Measurements from ENCODE around the gene IGSF9B. TPM values are rescaled to one million over a fixed set of nuclear protein-coding genes. Genes with fewer than 3 reads are reported as not detected.
A peak's percentile ranks its signal among the peaks of the same experiment; 100 is the strongest.

Gene IGSF9B
- total RNA-seq, 2 donors from 2014 or later, result 25.4 to 279 TPM

- Mint-ChIP-seq H3K27ac (peak overlapping the region; percentile 28), H3K4me1 (peaks cover 38% of the 10 kb centered on the region), H3K27me3 (peaks cover 4% of the 10 kb centered on the region), H3K9me3 (no peaks in the 10 kb centered on the region), H3K4me3 (peak overlapping the region; percentile 95), H3K36me3 (ENCODE audit: low read depth) (peaks cover 28% of the 10 kb centered on the region)
- no peak for ATAC-seq (replicated peaks)
Observed at GRCh38 chr11:133953547-133953946, 3.2 kb downstream of the IGSF9B start.

- H3K27ac Mint-ChIP-seq, result peak overlapping the region; percentile 28
Observed at GRCh38 chr11:133952199-133953190, 4.3 kb downstream of the IGSF9B start.

GRCh38 chr11:133951327-133952198 lies 5.2 kb downstream of the IGSF9B start:
- Mint-ChIP-seq H3K4me3 (peak overlapping the region; percentile 95), H3K9me3 (no peaks in the 10 kb centered on the region), H3K4me1 (peaks cover 46% of the 10 kb centered on the region), H3K36me3 (ENCODE audit: low read depth) (peaks cover 44% of the 10 kb centered on the region), H3K27me3 (peaks cover 4% of the 10 kb centered on the region), H3K27ac (no peak overlapping the region)
- no peak for ATAC-seq (replicated peaks)

More at GRCh38 chr11:133952199-133953190, 4.3 kb downstream of the IGSF9B start:
- no peak for ATAC-seq (replicated peaks)
- peaks cover 37% of the 10 kb centered on the region for H3K36me3 Mint-ChIP-seq (ENCODE audit: low read depth)
- H3K4me1 Mint-ChIP-seq, result peaks cover 44% of the 10 kb centered on the region
- peak overlapping the region; percentile 95 for H3K4me3 Mint-ChIP-seq
- no peaks in the 10 kb centered on the region for H3K9me3 Mint-ChIP-seq
- H3K27me3 Mint-ChIP-seq, result peaks cover 4% of the 10 kb centered on the region

GRCh38 chr11:133950874-133951326 lies 5.9 kb downstream of the IGSF9B start:
- H3K9me3 Mint-ChIP-seq, result no peaks in the 10 kb centered on the region
- H3K36me3 Mint-ChIP-seq (ENCODE audit: low read depth), result peaks cover 49% of the 10 kb centered on the region
- peaks cover 50% of the 10 kb centered on the region for H3K4me1 Mint-ChIP-seq
- peaks cover 4% of the 10 kb centered on the region for H3K27me3 Mint-ChIP-seq
- H3K27ac Mint-ChIP-seq, result no peak overlapping the region
- no peak for ATAC-seq (replicated peaks)
- H3K4me3 Mint-ChIP-seq, result no peak overlapping the region

GRCh38 chr11:133950421-133950820 lies 6.3 kb downstream of the IGSF9B start:
- Mint-ChIP-seq H3K4me3 (no peak overlapping the region), H3K27me3 (peaks cover 4% of the 10 kb centered on the region), H3K36me3 (ENCODE audit: low read depth) (peaks cover 50% of the 10 kb centered on the region), H3K4me1 (peaks cover 53% of the 10 kb centered on the region), H3K9me3 (no peaks in the 10 kb centered on the region), H3K27ac (no peak overlapping the region)
- no peak for ATAC-seq (replicated peaks)

GRCh38 chr11:133949129-133949528 lies 7.6 kb downstream of the IGSF9B start:
- H3K27ac Mint-ChIP-seq, result peak overlapping the region; percentile 25
- peaks cover 56% of the 10 kb centered on the region for H3K4me1 Mint-ChIP-seq
- H3K4me3 Mint-ChIP-seq, result peak overlapping the region; percentile 84
- no peaks in the 10 kb centered on the region for H3K27me3 Mint-ChIP-seq
- peaks cover 50% of the 10 kb centered on the region for H3K36me3 Mint-ChIP-seq (ENCODE audit: low read depth)
- ATAC-seq (replicated peaks), result no peak
- no peaks in the 10 kb centered on the region for H3K9me3 Mint-ChIP-seq

GRCh38 chr11:133948711-133949110 lies 8.1 kb downstream of the IGSF9B start:
- Mint-ChIP-seq H3K4me3 (peak overlapping the region; percentile 84), H3K4me1 (peaks cover 53% of the 10 kb centered on the region), H3K9me3 (no peaks in the 10 kb centered on the region), H3K36me3 (ENCODE audit: low read depth) (peaks cover 50% of the 10 kb centered on the region), H3K27me3 (no peaks in the 10 kb centered on the region), H3K27ac (peak overlapping the region; percentile 25)
- ATAC-seq (replicated peaks), result no peak

- peak; percentile 38 for ATAC-seq (replicated peaks)
- Mint-ChIP-seq H3K4me3 (peak overlapping the region; percentile 84), H3K27me3 (no peaks in the 10 kb centered on the region), H3K9me3 (no peaks in the 10 kb centered on the region), H3K27ac (peak overlapping the region; percentile 92), H3K36me3 (ENCODE audit: low read depth) (peaks cover 57% of the 10 kb centered on the region), H3K4me1 (peaks cover 56% of the 10 kb centered on the region)
Observed at GRCh38 chr11:133947321-133947756, 9.4 kb downstream of the IGSF9B start.

- Mint-ChIP-seq H3K27me3 (no peaks in the 10 kb centered on the region), H3K36me3 (ENCODE audit: low read depth) (peaks cover 63% of the 10 kb centered on the region), H3K4me3 (peak overlapping the region; percentile 84), H3K4me1 (peaks cover 56% of the 10 kb centered on the region), H3K27ac (peak overlapping the region; percentile 92), H3K9me3 (no peaks in the 10 kb centered on the region)
- ATAC-seq (replicated peaks), result peak; percentile 39
Observed at GRCh38 chr11:133946541-133947318, 10.0 kb downstream of the IGSF9B start.

- no peak for ATAC-seq (replicated peaks)
- Mint-ChIP-seq H3K27me3 (no peaks in the 10 kb centered on the region), H3K9me3 (no peaks in the 10 kb centered on the region), H3K36me3 (ENCODE audit: low read depth) (peaks cover 70% of the 10 kb centered on the region), H3K4me3 (peak overlapping the region; percentile 84), H3K27ac (peak overlapping the region; percentile 92), H3K4me1 (peaks cover 56% of the 10 kb centered on the region)
Observed at GRCh38 chr11:133946051-133946450, 10.7 kb downstream of the IGSF9B start.

GRCh38 chr11:133945087-133945974 lies 11.4 kb downstream of the IGSF9B start:
- Mint-ChIP-seq H3K4me1 (peaks cover 59% of the 10 kb centered on the region), H3K27me3 (no peaks in the 10 kb centered on the region), H3K27ac (peak overlapping the region; percentile 92), H3K9me3 (no peaks in the 10 kb centered on the region), H3K4me3 (peak overlapping the region; percentile 84), H3K36me3 (ENCODE audit: low read depth) (peaks cover 77% of the 10 kb centered on the region)
- peak; percentile 80 for ATAC-seq (replicated peaks)

- ATAC-seq (replicated peaks), result no peak
Observed at GRCh38 chr11:133943950-133944698, 12.6 kb downstream of the IGSF9B start.

More at GRCh38 chr11:133943950-133944698, 12.6 kb downstream of the IGSF9B start:
- Mint-ChIP-seq H3K27ac (peak overlapping the region; percentile 92), H3K27me3 (no peaks in the 10 kb centered on the region), H3K36me3 (ENCODE audit: low read depth) (peaks cover 89% of the 10 kb centered on the region), H3K4me1 (peaks cover 62% of the 10 kb centered on the region), H3K9me3 (no peaks in the 10 kb centered on the region), H3K4me3 (peak overlapping the region; percentile 84)
